Astrocyte of the spinal cord (primary cell): Measurements from ENCODE around the gene IRX1.
A peak's percentile ranks its signal among the peaks of the same experiment; 100 is the strongest.

Source experiments
- DNase-seq: peaks from one replicate; pipeline ENCODE4 v3.0.0; 2011; ENCODE audit warnings: low read depth, low spot score
- H3K4me3 ChIP-seq: 2 replicates; pipeline ENCODE4 v1.5.1; 2011; ENCODE audit warnings: low read depth, mild to moderate bottlenecking, low read length, moderate library complexity
- CTCF ChIP-seq: IDR thresholded peaks from 2 replicates; pipeline ENCODE4 v1.5.1; 2012; ENCODE audit warnings: low read depth, mild to moderate bottlenecking, low read length, inconsistent platforms
- in situ Hi-C: cut with HindIII; loops from 2 replicates; pipeline ENCODE4 v1.10.0; 2017; ENCODE audit warnings: low sequenced_read_pairs

The IRX1 gene

DNA sequence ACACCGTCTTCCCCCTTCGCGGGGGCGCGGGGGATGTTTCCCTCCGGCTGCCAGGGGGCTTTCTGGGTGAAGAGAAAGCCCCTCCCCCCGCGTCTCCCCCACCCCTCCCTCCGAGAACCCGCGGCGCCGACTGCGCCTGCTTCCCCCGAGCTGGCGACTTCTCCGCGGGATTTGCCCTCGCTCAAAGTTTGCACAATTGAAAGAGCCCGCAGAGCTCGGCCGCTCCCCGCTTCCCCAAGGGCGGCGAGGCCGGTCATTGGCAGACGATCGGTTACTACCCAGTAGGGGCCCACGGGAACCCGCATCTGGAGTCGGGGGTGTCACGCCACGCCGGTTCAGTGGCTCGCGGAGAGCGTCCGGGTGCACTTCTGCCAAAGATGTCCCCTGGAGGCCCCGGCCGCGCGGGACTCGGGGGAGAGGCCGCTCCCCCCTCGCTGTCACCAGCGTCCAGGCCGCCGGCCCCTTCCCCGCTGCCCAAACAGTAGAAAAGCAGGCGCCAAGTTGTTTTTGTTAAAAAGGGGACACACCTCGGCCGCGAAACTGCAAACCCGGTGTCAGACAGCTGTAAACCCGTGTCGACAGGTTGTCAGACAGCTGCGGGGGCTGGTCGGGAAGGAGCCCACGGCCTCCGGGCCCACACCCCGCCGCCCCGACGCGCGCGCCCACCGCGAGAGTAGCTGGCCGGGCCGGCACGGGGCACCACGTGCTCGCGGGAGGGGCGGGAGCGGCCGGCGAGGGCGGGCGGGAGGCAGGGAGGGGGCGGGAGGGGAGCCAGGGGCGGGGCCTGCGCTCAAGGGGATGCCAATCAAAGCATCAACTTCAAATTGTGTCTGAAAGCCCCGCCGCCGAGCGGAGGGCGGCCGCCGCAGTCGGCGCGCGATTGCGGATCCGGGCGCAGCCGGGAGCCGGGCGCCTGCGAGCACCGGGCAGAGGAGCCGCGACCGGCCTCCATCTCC, at the start of gene IRX1:
Gene IRX1 (plus strand): TSS at position 827 of the 956 bp plus-strand sequence. CDS start 274 bp downstream, outside the sequence.
- peak; percentile 56 for DNase-seq
- H3K4me3 ChIP-seq = peak within 1 kb of the TSS; percentile 58
- in situ Hi-C loops = no loop called here
- no peak for TF ChIP-seq CTCF

GRCh38 chr5:3546028-3546427, 49.6 kb upstream of the IRX1 start:
- in situ Hi-C loops = no loop called here
- no peak for TF ChIP-seq CTCF

GRCh38 chr5:3564116-3564515, 31.5 kb upstream of the IRX1 start:
- in situ Hi-C loops = no loop called here

More at GRCh38 chr5:3546028-3546427, 49.6 kb upstream of the IRX1 start:
- no peak for DNase-seq
- H3K4me3 ChIP-seq = no peak overlapping the region

DNA sequence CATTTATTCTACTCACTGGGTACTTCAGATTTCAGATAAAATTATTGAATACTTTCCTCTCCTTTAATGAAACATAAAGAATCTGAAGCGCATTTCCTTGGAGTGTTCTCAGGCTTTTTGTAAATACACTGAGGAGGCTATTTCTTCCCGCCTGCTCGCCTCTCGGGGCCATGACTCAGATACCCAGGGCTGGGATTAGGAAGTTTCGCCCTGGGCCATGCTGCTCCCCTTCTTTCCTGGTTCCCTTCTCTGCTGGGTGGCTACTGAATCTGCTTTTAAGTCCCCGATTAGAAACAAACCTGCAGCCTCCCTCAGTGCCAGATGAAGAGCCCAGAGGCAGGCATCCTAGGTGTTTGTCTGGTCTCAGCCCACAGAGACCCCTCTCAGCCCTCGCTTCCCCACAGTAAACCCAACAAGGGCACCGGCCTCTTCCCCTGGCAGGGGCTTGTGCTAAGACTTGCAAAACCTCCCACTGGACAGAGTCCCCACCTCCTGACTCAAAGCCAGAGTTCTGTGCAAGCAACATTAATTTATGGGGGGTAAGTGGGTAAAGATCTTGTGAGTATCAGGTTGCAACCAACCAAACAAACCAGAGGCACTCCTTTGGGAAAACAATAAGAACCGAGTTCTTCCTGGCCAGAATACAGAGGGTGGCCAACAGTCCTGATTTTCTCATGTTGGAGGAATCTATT, 30.7 kb upstream of the IRX1 start:
- DNase-seq = no peak
- TF ChIP-seq CTCF = no peak
- no peak overlapping the region for H3K4me3 ChIP-seq
- in situ Hi-C loops = no loop called here

More at GRCh38 chr5:3564116-3564515, 31.5 kb upstream of the IRX1 start:
- DNase-seq = no peak
- TF ChIP-seq CTCF = no peak
- H3K4me3 ChIP-seq = no peak overlapping the region

GRCh38 chr5:3584724-3585531, 10.7 kb upstream of the IRX1 start:
- H3K4me3 ChIP-seq = no peak overlapping the region
- in situ Hi-C loops = no loop called here
- no peak for DNase-seq
- TF ChIP-seq CTCF = no peak
